NT2/D1 (cell line): ENCODE results near the gene SNED1.

Experiments
- DNase-seq: peaks from one replicate; pipeline ENCODE4 v3.0.0-alpha.2; 2011; ENCODE audit warnings: low read depth, low spot score
- H3K27me3 ChIP-seq: 2 replicates; pipeline ENCODE4 v1.6.0; 2011; ENCODE audit warnings: mild to moderate bottlenecking; ENCODE audit not compliant: insufficient read length, insufficient read depth
- H3K36me3 ChIP-seq: 2 replicates; pipeline ENCODE4 v1.6.1; 2011; ENCODE audit warnings: mild to moderate bottlenecking, low read length, mixed read lengths; ENCODE audit not compliant: insufficient read depth, insufficient read length
- H3K4me1 ChIP-seq: 2 replicates; pipeline ENCODE4 v1.5.1; 2011; ENCODE audit not compliant: insufficient read depth, insufficient read length
- H3K4me3 ChIP-seq: 2 replicates; pipeline ENCODE4 v1.5.1; 2011; ENCODE audit warnings: low read depth; ENCODE audit not compliant: insufficient read length
- H3K9ac ChIP-seq: 2 replicates; pipeline ENCODE4 v1.6.0; 2011; ENCODE audit warnings: low read depth; ENCODE audit not compliant: insufficient read length
- H3K9me3 ChIP-seq: 2 replicates; pipeline ENCODE4 v1.5.1; 2011; ENCODE audit warnings: mild to moderate bottlenecking, low read length; ENCODE audit not compliant: insufficient read depth
- SUZ12 ChIP-seq: IDR thresholded peaks from 2 replicates; pipeline ENCODE4 v1.6.1; 2011; ENCODE audit not compliant: insufficient read length, insufficient read depth; ENCODE audit errors: extremely low read depth
- YY1 ChIP-seq: IDR thresholded peaks from 2 replicates; pipeline ENCODE4 v1.6.1; 2011; ENCODE audit not compliant: insufficient read length, insufficient read depth
- ZNF274 ChIP-seq: IDR thresholded peaks from 2 replicates; pipeline ENCODE4 v1.6.1; 2011; ENCODE audit warnings: mild to moderate bottlenecking, low read depth, low read length

SNED1 gene

GRCh38 chr2:241135737-241136136 lies 137.3 kb downstream of the SNED1 start:
- Histone ChIP-seq H3K9ac (no peak overlapping the region), H3K9me3 (no peaks in the 10 kb centered on the region), H3K4me1 (no peaks in the 10 kb centered on the region), H3K27me3 (no peaks in the 10 kb centered on the region), H3K4me3 (no peak overlapping the region), H3K36me3 (peaks cover 68% of the 10 kb centered on the region)
- TF ChIP-seq YY1 (no peak), SUZ12 (no peak), ZNF274 (no peak)
- no peak for DNase-seq

- Histone ChIP-seq H3K4me3 (no peak overlapping the region), H3K27me3 (no peaks in the 10 kb centered on the region), H3K9ac (no peak overlapping the region), H3K36me3 (peaks cover 69% of the 10 kb centered on the region), H3K9me3 (no peaks in the 10 kb centered on the region), H3K4me1 (no peaks in the 10 kb centered on the region)
- no peak for TF ChIP-seq YY1
- no peak for TF ChIP-seq ZNF274
- TF ChIP-seq SUZ12 = no peak
- no peak for DNase-seq
Measured at GRCh38 chr2:241136191-241136590, 137.8 kb downstream of the SNED1 start.

- H3K27me3 ChIP-seq = no peaks in the 10 kb centered on the region
- no peaks in the 10 kb centered on the region for H3K9me3 ChIP-seq
- peaks cover 65% of the 10 kb centered on the region for H3K36me3 ChIP-seq
- H3K9ac ChIP-seq = no peak overlapping the region
- H3K4me1 ChIP-seq = no peaks in the 10 kb centered on the region
- TF ChIP-seq SUZ12 (no peak), YY1 (no peak), ZNF274 (no peak)
- no peak overlapping the region for H3K4me3 ChIP-seq
- no peak for DNase-seq
Measured at GRCh38 chr2:241136661-241137260, 138.3 kb downstream of the SNED1 start.

GRCh38 chr2:241137276-241138190 lies 139.1 kb downstream of the SNED1 start:
- TF ChIP-seq SUZ12 = no peak
- no peak for TF ChIP-seq ZNF274
- no peak for TF ChIP-seq YY1
- peaks cover 70% of the 10 kb centered on the region for H3K36me3 ChIP-seq

DNA sequence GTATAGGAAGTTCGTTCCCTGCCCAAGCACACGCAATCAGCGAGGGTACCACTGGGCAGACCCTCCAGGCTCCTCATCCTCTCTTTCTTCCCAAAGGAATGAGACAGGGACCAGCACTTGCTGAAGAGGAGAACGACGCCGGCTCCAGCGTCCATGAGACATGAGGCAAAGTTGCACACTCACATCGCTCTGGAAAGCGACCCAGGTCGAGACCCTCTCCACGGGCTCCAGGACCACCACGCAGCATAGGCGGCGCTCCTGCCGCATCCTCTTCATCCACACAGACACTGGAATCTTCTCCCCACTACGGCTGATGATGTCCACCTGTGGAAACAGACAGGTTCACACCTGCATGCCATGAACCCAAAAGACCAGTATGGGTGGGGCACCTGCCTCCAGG lies 140.1 kb downstream of the SNED1 start:
- no peaks in the 10 kb centered on the region for H3K4me1 ChIP-seq
- DNase-seq = no peak
- no peaks in the 10 kb centered on the region for H3K9me3 ChIP-seq
- H3K27me3 ChIP-seq = no peaks in the 10 kb centered on the region
- H3K36me3 ChIP-seq = peaks cover 65% of the 10 kb centered on the region
- no peak overlapping the region for H3K9ac ChIP-seq
- TF ChIP-seq SUZ12 = no peak
- no peak for TF ChIP-seq YY1
- TF ChIP-seq ZNF274 = no peak
- H3K4me3 ChIP-seq = no peak overlapping the region

More at GRCh38 chr2:241137276-241138190, 139.1 kb downstream of the SNED1 start:
- H3K9ac ChIP-seq = no peak overlapping the region
- no peak for DNase-seq
- H3K4me3 ChIP-seq = no peak overlapping the region
- no peaks in the 10 kb centered on the region for H3K4me1 ChIP-seq
- H3K27me3 ChIP-seq = no peaks in the 10 kb centered on the region
- H3K9me3 ChIP-seq = no peaks in the 10 kb centered on the region

DNA sequence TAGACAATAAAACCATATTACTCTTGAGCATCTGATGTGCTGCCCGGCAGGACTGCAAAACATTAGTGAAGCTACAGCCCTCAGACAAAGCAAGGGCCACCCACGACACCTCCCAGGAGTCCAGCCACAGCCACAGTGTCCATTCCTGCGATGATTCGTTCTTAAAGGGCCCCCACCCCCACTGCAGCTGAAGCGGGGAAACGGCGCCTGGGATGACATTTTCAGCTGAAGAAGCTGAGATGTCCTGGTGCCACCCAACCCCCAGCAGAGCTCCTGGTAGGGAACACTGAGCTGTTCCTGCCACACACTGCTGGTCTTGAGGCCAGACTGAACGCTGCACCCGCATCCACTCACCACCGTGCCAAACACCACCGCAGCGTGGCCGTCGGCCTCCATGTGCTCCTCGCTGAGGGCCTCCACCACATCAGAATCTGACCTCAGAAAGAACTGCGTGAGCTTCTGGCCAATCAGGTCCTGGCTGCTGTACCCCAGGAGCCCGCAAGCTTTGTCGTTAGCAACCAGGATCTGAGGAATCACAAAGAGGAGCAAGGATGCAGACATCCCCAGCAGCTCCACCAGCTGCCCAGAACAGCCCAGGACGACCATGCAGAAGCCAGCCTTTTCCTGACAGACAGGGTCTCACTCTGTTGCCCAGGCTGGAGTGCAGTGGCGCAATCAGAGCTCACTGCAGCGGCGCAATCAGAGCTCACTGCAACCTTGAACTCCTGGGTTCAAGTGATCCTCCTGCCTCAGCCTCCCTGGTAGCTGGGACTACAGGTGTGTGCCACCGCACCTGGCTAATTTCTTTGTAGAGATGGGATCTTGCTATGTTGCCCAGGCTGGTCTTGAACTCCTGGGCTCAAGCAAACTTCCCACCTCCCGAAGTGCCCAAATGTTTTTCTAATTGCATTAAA lies 141.4 kb downstream of the SNED1 start:
- H3K9me3 ChIP-seq = no peaks in the 10 kb centered on the region
- peaks cover 66% of the 10 kb centered on the region for H3K36me3 ChIP-seq
- no peak for DNase-seq
- no peak overlapping the region for H3K9ac ChIP-seq
- H3K4me3 ChIP-seq = no peak overlapping the region
- no peaks in the 10 kb centered on the region for H3K4me1 ChIP-seq
- no peaks in the 10 kb centered on the region for H3K27me3 ChIP-seq
- TF ChIP-seq YY1 = no peak
- TF ChIP-seq SUZ12 = no peak
- no peak for TF ChIP-seq ZNF274

DNA sequence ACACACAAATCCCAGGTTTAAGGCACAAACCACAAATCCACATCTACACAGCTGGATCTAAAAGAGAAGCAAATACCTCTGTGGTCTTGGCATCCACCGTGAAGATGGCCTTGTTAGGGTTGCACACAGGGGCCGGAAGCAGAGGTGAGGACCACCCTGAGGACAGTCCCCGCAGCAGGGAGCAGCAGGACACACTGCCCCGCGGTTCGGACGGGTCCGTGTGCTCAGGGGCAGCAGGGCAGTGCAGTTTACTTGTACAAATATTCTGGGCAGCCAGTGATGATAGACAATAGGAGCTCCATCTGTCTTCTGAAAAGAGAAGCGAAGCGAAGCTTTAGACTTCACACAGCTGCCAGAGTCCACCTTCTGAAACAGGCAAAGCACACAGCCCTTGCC lies 142.0 kb downstream of the SNED1 start:
- Histone ChIP-seq H3K9ac (no peak overlapping the region), H3K9me3 (no peaks in the 10 kb centered on the region), H3K4me1 (no peaks in the 10 kb centered on the region), H3K36me3 (peaks cover 62% of the 10 kb centered on the region), H3K27me3 (no peaks in the 10 kb centered on the region), H3K4me3 (no peak overlapping the region)
- no peak for DNase-seq
- TF ChIP-seq ZNF274 = no peak
- TF ChIP-seq SUZ12 = no peak
- no peak for TF ChIP-seq YY1
